Stomach (tissue), 9 donors: ENCODE measurements around the gene TRDN. TPM values are rescaled to one million over a fixed set of nuclear protein-coding genes. Genes with fewer than 3 reads are reported as not detected.
"Not testable (repeated sequence)": the region's sequence is repeated elsewhere in the genome, so short reads cannot be mapped to it uniquely, and the experiment has no call there.

Experiments used
- DNase-seq, 2 donors: peaks; one replicate each; pipeline versions ENCODE4 v3.0.0 to v3.0.0-alpha.2; 2013 to 2019
- H3K27ac ChIP-seq, 5 donors: fragments of 200-600 bp in 4 of 5; sonication (generic) in 4 of 5; one replicate each; pipeline ENCODE4 v1.5.1; 2013 to 2019; ENCODE audit warnings: mild to moderate bottlenecking in 1 of 5, moderate library complexity in 1 of 5
- H3K27me3 ChIP-seq, 3 donors: fragments of 200-600 bp; sonication (generic); one replicate each; pipeline ENCODE4 v1.5.1; 2017 to 2019; ENCODE audit warnings: mixed run types in 1 of 3
- H3K36me3 ChIP-seq, 4 donors: fragments of 200-600 bp; sonication (generic); 1 replicate in 3 of 4; 2 replicates in 1 of 4; pipeline ENCODE4 v1.5.1; 2016 to 2019
- H3K4me1 ChIP-seq, 4 donors: fragments of 200-600 bp; sonication (generic); one replicate each; pipeline ENCODE4 v1.5.1; 2016 to 2019
- H3K4me3 ChIP-seq, 4 donors: fragments of 200-600 bp; sonication (generic) in 3 of 4; one replicate each; pipeline ENCODE4 v1.5.1; 2016 to 2019; ENCODE audit warnings: mild to moderate bottlenecking in 1 of 4
- H3K9me3 ChIP-seq, 4 donors: fragments of 200-600 bp; sonication (generic); one replicate each; pipeline ENCODE4 v1.5.1; 2016 to 2019
- EP300 ChIP-seq: sonication (generic); formaldehyde crosslinking; IDR thresholded peaks from one replicate; pipeline ENCODE4 v1.6.1; 2017; ENCODE audit warnings: antibody characterized with exemption
- POLR2A ChIP-seq, 4 donors: fragments of 450-650 bp; IDR thresholded peaks; one replicate each; pipeline ENCODE4 v1.6.1; 2016; ENCODE audit warnings: antibody characterized with exemption in 4 of 4, control low read depth in 2 of 4, mild to moderate bottlenecking in 1 of 4, moderate library complexity in 1 of 4
- POLR2AphosphoS5 ChIP-seq, 3 donors: sonication (generic); formaldehyde crosslinking; IDR thresholded peaks; one replicate each; pipeline ENCODE4 v1.6.1; 2016; ENCODE audit warnings: antibody characterized with exemption in 3 of 3
- WGBS, 5 donors: extraction: QIAGEN DNeasy Blood & Tissue Kit in 3 of 5; methylation state at CpG; one replicate each; pipeline versions ENCODE4 v1.1.5 to v1.1.7; 2013 to 2018; 5-methylcytosine and 5-hydroxymethylcytosine counted together
- intact Hi-C: fragments of 100-400 bp; cut with DNase I; formaldehyde crosslinking; loops from one replicate; pipeline ENCODE4 v1.15.1; 2023; ENCODE audit warnings: low total_unique reads
- polyA plus RNA-seq, 3 donors: library from polyadenylated mRNA; stranded (reverse); fragments of 200-250 nt; gene quantifications; one replicate each; pipeline ENCODE4 v1.2.3, GENCODE V29; 2013
- total RNA-seq, 5 donors: library from RNA; depleted of rRNA; stranded (reverse); fragments of >200 nt; gene quantifications; one replicate each; pipeline versions ENCODE4 v1.1.0 to v1.2.3, GENCODE V29; 2014 to 2016
- TF ChIP-seq, protein P1 (sequence below), 7 experiments: fragments of 450-650 bp in 4 of 7; fragments of 200-600 bp in 3 of 7; sonication (generic) in 3 of 7; IDR thresholded peaks; one replicate each; pipeline ENCODE4 v1.5.1; 2016 to 2019; ENCODE audit warnings: antibody characterized with exemption in 7 of 7, control low read depth in 2 of 7, mild to moderate bottlenecking in 1 of 7
- donor health status: healthy with polysubstance abuse.
- donor health status: Bipolar disorder and iron deficiency.
- donor health status: healthy.

Gene TRDN
- total and polyA plus RNA-seq, 8 donors = 0.18 to 2.4 TPM; not detected in 6

DNA sequence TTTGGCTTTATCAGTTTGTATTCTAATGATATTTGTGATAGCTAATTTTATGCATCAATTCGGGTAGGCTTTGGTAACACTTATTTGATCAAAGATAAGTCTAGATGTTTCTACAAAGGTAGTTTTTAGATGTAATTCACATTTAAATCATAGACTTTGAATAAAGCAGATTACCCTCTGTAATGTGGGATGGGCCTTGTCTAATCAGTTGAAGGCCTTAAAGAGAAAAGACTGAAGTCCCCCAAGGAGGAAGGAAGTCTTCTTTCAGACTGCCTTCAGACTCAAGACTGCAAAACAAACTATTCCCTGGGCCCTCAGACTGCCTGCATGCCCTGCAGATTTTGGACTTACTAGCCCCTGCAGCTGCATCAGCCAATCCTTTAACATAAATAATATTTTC, 178.5 kb downstream of the TRDN start:
- Histone ChIP-seq H3K4me1 (no peaks in the 10 kb centered on the region), H3K27ac (no peak overlapping the region), H3K4me3 (no peak overlapping the region), H3K27me3 (no peaks in the 10 kb centered on the region), H3K9me3 (no peaks in the 10 kb centered on the region), H3K36me3 (no peaks in the 10 kb centered on the region)
- intact Hi-C loops = no loop called here
- no peak for TF ChIP-seq POLR2A (IDR thresholded peaks at IDR 0.05)
- TF ChIP-seq, protein P1, sequence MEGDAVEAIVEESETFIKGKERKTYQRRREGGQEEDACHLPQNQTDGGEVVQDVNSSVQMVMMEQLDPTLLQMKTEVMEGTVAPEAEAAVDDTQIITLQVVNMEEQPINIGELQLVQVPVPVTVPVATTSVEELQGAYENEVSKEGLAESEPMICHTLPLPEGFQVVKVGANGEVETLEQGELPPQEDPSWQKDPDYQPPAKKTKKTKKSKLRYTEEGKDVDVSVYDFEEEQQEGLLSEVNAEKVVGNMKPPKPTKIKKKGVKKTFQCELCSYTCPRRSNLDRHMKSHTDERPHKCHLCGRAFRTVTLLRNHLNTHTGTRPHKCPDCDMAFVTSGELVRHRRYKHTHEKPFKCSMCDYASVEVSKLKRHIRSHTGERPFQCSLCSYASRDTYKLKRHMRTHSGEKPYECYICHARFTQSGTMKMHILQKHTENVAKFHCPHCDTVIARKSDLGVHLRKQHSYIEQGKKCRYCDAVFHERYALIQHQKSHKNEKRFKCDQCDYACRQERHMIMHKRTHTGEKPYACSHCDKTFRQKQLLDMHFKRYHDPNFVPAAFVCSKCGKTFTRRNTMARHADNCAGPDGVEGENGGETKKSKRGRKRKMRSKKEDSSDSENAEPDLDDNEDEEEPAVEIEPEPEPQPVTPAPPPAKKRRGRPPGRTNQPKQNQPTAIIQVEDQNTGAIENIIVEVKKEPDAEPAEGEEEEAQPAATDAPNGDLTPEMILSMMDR (IDR thresholded peaks at IDR 0.05) = no peak
- no peak for TF ChIP-seq POLR2AphosphoS5 (IDR thresholded peaks at IDR 0.05)
- no peak for TF ChIP-seq EP300
- 71 to 90% (median 83%) methylated on average over 1 of the region's 1 CpG for WGBS, 5 donors
- DNase-seq = no peak

DNA sequence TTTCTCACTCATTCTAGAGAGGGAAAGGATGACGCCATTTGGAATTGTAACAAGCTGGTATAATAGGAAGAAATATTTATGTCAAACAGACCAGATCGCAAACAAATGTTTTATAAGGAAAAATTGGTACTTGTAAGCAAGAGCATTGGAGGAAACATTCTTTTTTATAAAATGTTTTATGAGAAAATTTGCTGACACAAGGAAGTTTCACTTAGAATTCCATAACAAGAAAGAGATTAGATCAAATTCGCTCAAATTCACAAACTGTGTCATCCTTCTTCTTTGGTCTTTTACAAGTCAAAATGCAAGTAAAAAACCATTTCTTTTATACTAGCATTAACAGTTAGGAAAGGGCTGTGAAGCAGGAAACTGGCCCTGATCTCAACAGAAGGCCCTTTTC, 179.9 kb downstream of the TRDN start:
- WGBS, 5 donors = 90 to 97% (median 91%) methylated on average over 3 of the region's 3 CpGs
- no peak for DNase-seq
- no peak overlapping the region for H3K4me3 ChIP-seq
- no peaks in the 10 kb centered on the region for H3K4me1 ChIP-seq
- no peaks in the 10 kb centered on the region for H3K27me3 ChIP-seq
- intact Hi-C loops = no loop called here
- H3K27ac ChIP-seq = no peak overlapping the region
- no peaks in the 10 kb centered on the region for H3K36me3 ChIP-seq
- H3K9me3 ChIP-seq = no peaks in the 10 kb centered on the region
- TF ChIP-seq, protein P1 (IDR thresholded peaks at IDR 0.05) = no peak
- TF ChIP-seq POLR2A (IDR thresholded peaks at IDR 0.05) (no peak), POLR2AphosphoS5 (IDR thresholded peaks at IDR 0.05) (no peak), EP300 (no peak)

DNA sequence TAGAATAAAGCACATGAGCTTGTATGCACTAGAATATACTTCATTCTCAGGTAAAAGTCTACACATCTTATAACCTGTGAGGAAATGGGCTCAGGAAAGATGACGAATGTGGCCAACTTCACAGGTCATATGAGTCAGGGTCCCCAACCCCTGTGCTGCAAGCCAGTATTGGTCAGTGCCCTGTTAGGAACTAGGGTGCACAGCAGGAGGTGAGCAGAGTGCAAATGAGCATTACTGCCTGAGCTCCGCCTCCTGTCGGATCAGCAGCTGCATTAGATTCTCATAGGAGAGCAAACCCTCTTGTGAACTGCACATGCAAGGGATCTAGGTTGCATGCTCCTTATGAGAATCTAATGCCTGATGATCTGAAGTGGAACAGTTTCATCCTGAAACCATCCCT, 182.3 kb downstream of the TRDN start:
- Histone ChIP-seq H3K9me3 (no peaks in the 10 kb centered on the region), H3K27ac (no peak overlapping the region), H3K4me3 (no peak overlapping the region), H3K27me3 (no peaks in the 10 kb centered on the region), H3K36me3 (no peaks in the 10 kb centered on the region), H3K4me1 (no peaks in the 10 kb centered on the region)
- DNase-seq = no peak
- intact Hi-C loops = no loop called here
- 87 to 96% (median 95%) methylated on average over 3 of the region's 3 CpGs for WGBS, 5 donors
- TF ChIP-seq POLR2AphosphoS5 (IDR thresholded peaks at IDR 0.05) (no peak), POLR2A (IDR thresholded peaks at IDR 0.05) (no peak), EP300 (no peak)

DNA sequence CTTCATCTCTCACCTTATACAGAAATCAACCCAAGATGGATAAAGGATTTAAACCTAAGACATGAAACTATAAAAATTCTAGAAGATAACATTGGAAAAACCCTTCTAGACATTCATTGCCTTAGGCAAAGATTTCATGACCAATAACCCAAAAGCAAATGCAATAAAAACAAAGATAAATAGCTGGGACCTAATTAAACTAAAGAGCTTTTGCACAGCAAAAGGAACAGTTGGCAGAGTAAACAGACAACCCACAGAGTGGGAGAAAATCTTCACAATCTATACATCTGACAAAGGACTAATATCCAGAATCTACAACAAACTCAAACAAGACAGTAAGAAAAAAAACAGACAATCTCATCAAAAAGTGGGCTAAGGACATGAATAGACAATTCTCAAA, 183.7 kb downstream of the TRDN start:
- H3K27ac ChIP-seq, H3K4me3 ChIP-seq, H3K9me3 ChIP-seq, H3K27me3 ChIP-seq, intact Hi-C loops, H3K4me1 ChIP-seq, H3K36me3 ChIP-seq, DNase-seq: not testable (repeated sequence)

DNA sequence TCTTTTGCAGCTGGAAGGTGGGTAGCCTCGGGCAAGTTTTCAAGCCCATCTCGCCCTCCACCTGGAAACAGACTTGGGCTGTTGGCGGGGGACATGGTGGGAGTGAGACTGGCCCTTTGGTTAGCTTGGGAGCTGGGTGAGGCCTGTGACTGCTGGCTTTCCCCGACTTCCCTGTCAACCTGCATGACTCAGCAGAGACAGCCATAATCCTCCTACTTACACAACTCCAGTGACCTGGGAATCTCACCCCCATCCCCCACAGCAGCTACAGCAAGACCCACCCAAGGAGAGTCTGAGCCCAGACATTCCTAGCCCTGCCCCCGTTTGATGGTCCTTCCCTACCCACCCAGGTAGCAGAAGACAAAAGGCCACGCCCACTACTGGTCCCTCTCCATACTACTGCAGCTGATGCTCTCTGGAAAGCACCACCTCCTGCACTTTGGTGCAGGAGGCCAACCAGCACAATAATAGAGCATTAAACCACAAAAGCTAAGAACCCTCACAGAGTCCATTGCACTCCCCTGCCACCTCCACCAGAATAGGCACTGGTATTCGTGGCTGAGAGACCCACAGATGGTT, 188.4 kb downstream of the TRDN start:
- TF ChIP-seq EP300 = no peak
- DNase-seq = no peak
- no peaks in the 10 kb centered on the region for H3K27me3 ChIP-seq
- H3K4me1 ChIP-seq = no peaks in the 10 kb centered on the region
- H3K4me3 ChIP-seq = no peak overlapping the region
- H3K36me3 ChIP-seq = no peaks in the 10 kb centered on the region
- 50 to 83% (median 71%) methylated on average over 6 to 7 of the region's 7 CpGs for WGBS, 5 donors
- H3K9me3 ChIP-seq = peaks cover 0 to 17% (median 8%) of the 10 kb centered on the region in 4 donors
- H3K27ac ChIP-seq = no peak overlapping the region
- intact Hi-C loops = no loop called here

DNA sequence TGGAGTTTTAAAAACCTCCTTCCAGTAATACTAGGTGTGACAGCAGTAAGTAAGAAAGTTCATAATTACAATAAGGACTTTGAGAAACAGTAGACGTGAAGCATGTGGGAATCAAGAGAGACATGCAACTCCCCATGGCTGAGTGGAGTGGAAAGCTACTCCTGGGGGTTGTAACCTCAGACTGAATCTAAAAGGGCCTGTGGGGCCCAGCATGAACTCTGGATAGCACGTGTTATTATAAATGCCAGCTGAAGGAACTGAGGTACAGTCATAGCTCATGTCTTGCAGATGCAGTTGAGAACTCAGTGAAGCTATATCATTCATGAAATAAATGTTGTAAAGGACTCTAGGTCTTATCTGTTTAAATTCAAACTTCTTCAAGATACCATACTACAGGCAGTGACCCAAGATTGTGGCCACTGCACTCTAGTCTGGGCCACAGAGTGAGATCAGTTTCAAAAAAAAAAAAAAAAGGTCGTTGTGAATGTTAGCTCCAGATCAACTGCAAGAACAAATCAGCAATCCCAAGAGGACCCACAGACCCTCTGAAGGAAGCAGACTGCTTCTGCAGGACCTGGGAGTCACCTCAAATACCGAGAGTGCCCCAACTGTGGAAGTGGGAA, 189.3 kb downstream of the TRDN start:
- peaks cover 0 to 17% (median 8%) of the 10 kb centered on the region in 4 donors for H3K9me3 ChIP-seq
- no peaks in the 10 kb centered on the region for H3K4me1 ChIP-seq
- intact Hi-C loops = no loop called here
- H3K4me3 ChIP-seq = no peak overlapping the region
- TF ChIP-seq POLR2A (IDR thresholded peaks at IDR 0.05) = no peak
- TF ChIP-seq, protein P1 (IDR thresholded peaks at IDR 0.05) = no peak
- TF ChIP-seq EP300 = no peak
- no peak for TF ChIP-seq POLR2AphosphoS5 (IDR thresholded peaks at IDR 0.05)
- 65 to 78% (median 73%) methylated on average over 4 of the region's 4 CpGs for WGBS, 5 donors
- DNase-seq = no peak
- H3K27me3 ChIP-seq = no peaks in the 10 kb centered on the region
- no peak overlapping the region for H3K27ac ChIP-seq
- no peaks in the 10 kb centered on the region for H3K36me3 ChIP-seq
